ENCODE results near the gene WFS1.

DNA sequence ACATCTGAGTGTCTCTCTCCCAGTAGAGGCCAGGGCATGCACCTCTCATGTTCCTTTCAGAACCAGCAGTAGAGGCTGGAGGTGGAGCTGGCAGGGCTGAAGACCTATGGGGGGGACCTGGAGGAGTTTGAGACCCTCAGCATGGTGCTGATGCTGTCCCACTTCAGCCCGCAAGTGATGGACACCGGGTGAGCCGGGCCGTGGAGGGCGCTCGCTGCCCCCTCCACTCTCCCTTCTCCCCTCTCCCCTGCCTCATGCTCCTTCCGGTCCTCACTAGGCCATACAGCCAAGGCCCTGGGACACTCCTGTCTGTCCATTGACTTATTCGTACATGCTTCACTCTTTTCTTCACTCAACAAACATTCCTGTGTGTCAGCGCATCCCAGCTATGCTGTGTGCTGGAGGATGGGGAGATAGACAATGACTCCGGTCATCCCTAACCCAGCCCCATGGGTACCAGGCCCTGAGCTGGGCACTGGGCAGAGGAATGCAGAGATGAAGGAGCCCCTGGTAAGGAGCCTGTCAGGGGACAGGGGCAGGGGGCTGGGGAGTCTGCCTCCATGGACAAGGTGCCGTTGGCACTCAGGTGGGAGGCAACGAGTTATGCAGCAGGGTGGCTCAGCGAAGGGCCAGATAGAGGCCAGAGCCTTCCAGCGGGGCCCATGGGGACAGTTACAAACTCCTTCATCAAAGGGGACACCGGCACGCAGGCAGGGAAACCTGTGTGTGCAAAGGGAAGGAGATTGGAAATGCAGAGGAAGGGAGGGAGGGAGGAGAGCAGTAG lies 28.4 kb upstream of the WFS1 start:
- TF ChIP-seq CTCF (conservative IDR thresholded peaks at IDR 0.05; ENCODE audit: low read depth, low read length) (no peak), MXI1 (IDR thresholded peaks at IDR 0.05; ENCODE audit: borderline replicate concordance, low read depth, low read length) (no peak), RFX5 (IDR thresholded peaks at IDR 0.05; ENCODE audit: low read depth, low read length) (no peak), USF2 (IDR thresholded peaks at IDR 0.05; ENCODE audit: low read depth, low read length) (no peak), MAFK (IDR thresholded peaks at IDR 0.05; ENCODE audit: low read depth, low read length) (no peak), CEBPB (IDR thresholded peaks at IDR 0.05; ENCODE audit: low read depth, low read length) (no peak), FOS (IDR thresholded peaks at IDR 0.05; ENCODE audit: low read depth, low read length) (no peak), POLR2A (IDR thresholded peaks at IDR 0.05; ENCODE audit: low read depth, low read length) (no peak), CHD1 (IDR thresholded peaks at IDR 0.05; ENCODE audit: low read depth, low read length) (no peak), BHLHE40 (IDR thresholded peaks at IDR 0.05; ENCODE audit: low read depth, low read length) (no peak), MAZ (IDR thresholded peaks at IDR 0.05; ENCODE audit: borderline replicate concordance, low read depth, low read length) (no peak), RCOR1 (IDR thresholded peaks at IDR 0.05; ENCODE audit: insufficient replicate concordance, low read length) (no peak)

Measured in IMR-90 (cell line).